AG04449 (cell line): ENCODE measurements around the gene STOML1.
A peak's percentile ranks its signal among the peaks of the same experiment; 100 is the strongest.

Experiments
- CTCF ChIA-PET: fragments of 350-600 bp; formaldehyde crosslinking; extraction: SDS; loops from one replicate; lab custom pipeline; 2021; ENCODE audit warnings: antibody characterized with exemption; lab: Yijun Ruan, JAX
- POLR2A ChIA-PET: fragments of 400-600, 350-600 bp; formaldehyde crosslinking; extraction: SDS; loops from one replicate; lab custom pipeline; 2020; ENCODE audit warnings: antibody characterized with exemption, inconsistent platforms; lab: Yijun Ruan, JAX
- DNase-seq: peaks from one replicate; pipeline ENCODE4 v3.0.0-alpha.2; 2010; ENCODE audit warnings: low read depth, low spot score
- H3K4me3 ChIP-seq: 2 replicates; pipeline ENCODE4 v1.5.1; 2011; ENCODE audit warnings: low read depth, mild to moderate bottlenecking, control low read depth, low read length
- CTCF ChIP-seq: IDR thresholded peaks from one replicate; pipeline ENCODE4 v1.5.1; 2011; ENCODE audit warnings: mild to moderate bottlenecking, moderate library complexity, low read length, control low read depth, inconsistent platforms; ENCODE audit not compliant: insufficient read depth; ENCODE audit errors: missing control alignments

STOML1 gene

GRCh38 chr15:73983773-73984172, 8.3 kb downstream of the STOML1 start:
- CTCF ChIA-PET: interaction anchor here (0.6 to 3.6 kb wide), 9 partner anchors 9 to 339 kb away, joined by 3 to 37 read pairs (median 6); partner anchors contain the start of genes PML and STOML1
- TF ChIP-seq CTCF: no peak
- DNase-seq: no peak
- H3K4me3 ChIP-seq: no peak overlapping the region
- POLR2A ChIA-PET: interaction anchor here (0.9 kb wide), 1 partner anchor 11 kb away, joined by 5 read pairs; no protein-coding TSS in a partner anchor

GRCh38 chr15:73983211-73983727, 8.8 kb downstream of the STOML1 start:
- H3K4me3 ChIP-seq: no peak overlapping the region
- no peak for TF ChIP-seq CTCF
- ChIA-PET CTCF (interaction anchor here (0.7 to 3.6 kb wide), 9 partner anchors 9 to 339 kb away, joined by 3 to 37 read pairs (median 6); partner anchors contain the start of genes PML and STOML1), POLR2A (interaction anchor here (0.6 to 1.0 kb wide), 4 partner anchors 10 to 28 kb away, joined by 3 to 5 read pairs (median 5); partner anchors contain the start of gene PML)
- DNase-seq: no peak

- no peak for TF ChIP-seq CTCF
- ChIA-PET CTCF (interaction anchor here (0.7 to 3.6 kb wide), 17 partner anchors 8 to 340 kb away, joined by 3 to 37 read pairs (median 6); partner anchors contain the start of genes PML and STOML1), POLR2A (interaction anchor here (0.6 to 1.2 kb wide), 5 partner anchors 12 to 58 kb away, joined by 3 to 5 read pairs (median 3); partner anchors contain the start of gene PML)
- peak overlapping the region; percentile 20 for H3K4me3 ChIP-seq
- peak; percentile 81 for DNase-seq
Measured at GRCh38 chr15:73982222-73982962, 9.7 kb downstream of the STOML1 start.

GRCh38 chr15:73981761-73982221, 10.3 kb downstream of the STOML1 start:
- ChIA-PET POLR2A (interaction anchor here (0.9 to 1.2 kb wide), 2 partner anchors 25 to 59 kb away, joined by 3 read pairs; no protein-coding TSS in a partner anchor), CTCF (interaction anchor here (1.0 to 3.6 kb wide), 13 partner anchors 9 to 326 kb away, joined by 3 to 37 read pairs (median 6); partner anchors contain the start of genes PML and STOML1)
- H3K4me3 ChIP-seq: no peak overlapping the region
- no peak for TF ChIP-seq CTCF
- DNase-seq: no peak

- DNase-seq: no peak
- no peak overlapping the region for H3K4me3 ChIP-seq
- ChIA-PET CTCF (interaction anchor here (1.4 to 17.4 kb wide), 4 partner anchors 9 to 340 kb away, joined by 3 to 544 read pairs (median 140); no protein-coding TSS in a partner anchor), POLR2A (no interaction called here)
- no peak for TF ChIP-seq CTCF
Measured at GRCh38 chr15:73979636-73980035, 12.5 kb downstream of the STOML1 start.
